WTC11 (cell line): ENCODE measurements around the gene TMEM255A. TPM values are rescaled to one million over a fixed set of nuclear protein-coding genes. Genes with fewer than 3 reads are reported as not detected.

ENCODE experiments used
- ATAC-seq: fragments of 200-7000 bp; cut with Tn5 transposase; 2 replicates; pipeline ENCODE4 v1.10.0; 2021; ENCODE audit warnings: mild to moderate bottlenecking, moderate library complexity
- CTCF ChIA-PET: fragments of 300-600 bp; sonication (Branson Sonifier 250); formaldehyde crosslinking; loops from one replicate; lab custom pipeline; 2021; ENCODE audit warnings: antibody characterized with exemption; lab: Charles Lee
- POLR2A ChIA-PET: fragments of 350-600 bp; sonication (Branson Sonifier 250); formaldehyde crosslinking; loops from one replicate; lab custom pipeline; 2021; ENCODE audit warnings: antibody characterized with exemption; lab: Charles Lee
- DNase-seq: peaks from one replicate; pipeline ENCODE4 v3.0.0; 2021; ENCODE audit warnings: low spot score
- H3K27ac Mint-ChIP-seq: 2 replicates; pipeline ENCODE4 v1.8.0; 2021; ENCODE audit warnings: mixed read lengths
- H3K27me3 Mint-ChIP-seq: 2 replicates; pipeline ENCODE4 v1.8.0; 2021; ENCODE audit warnings: low read depth, mild to moderate bottlenecking, moderate library complexity, mixed read lengths
- H3K36me3 Mint-ChIP-seq: 2 replicates; pipeline ENCODE4 v1.8.0; 2021; ENCODE audit warnings: mixed read lengths
- H3K4me1 Mint-ChIP-seq: 2 replicates; pipeline ENCODE4 v1.8.0; 2022; ENCODE audit warnings: mixed read lengths
- H3K4me3 Mint-ChIP-seq: 2 replicates; pipeline ENCODE4 v1.8.0; 2021; ENCODE audit warnings: mild to moderate bottlenecking, moderate library complexity, mixed read lengths
- H3K9me3 Mint-ChIP-seq: 2 replicates; pipeline ENCODE4 v1.8.0; 2021; ENCODE audit warnings: mixed read lengths
- CTCF ChIP-seq: fragments of 200-600 bp; IDR thresholded peaks from 2 replicates; pipeline ENCODE4 v1.8.0; 2022; ENCODE audit warnings: antibody characterized with exemption
- FOXP1 ChIP-seq: sonication (generic); formaldehyde crosslinking; IDR thresholded peaks from 2 replicates; pipeline ENCODE4 v1.8.0; 2022; ENCODE audit warnings: missing genetic modification reagents, mild to moderate bottlenecking, moderate library complexity, borderline replicate concordance
- GABPB1 ChIP-seq: sonication (generic); formaldehyde crosslinking; IDR thresholded peaks from 2 replicates; pipeline ENCODE4 v1.8.1; 2023; ENCODE audit warnings: mild to moderate bottlenecking, missing genetic modification reagents
- GTF2I ChIP-seq: fragments of 250-450 bp; sonication (Bioruptor Pico); conservative IDR thresholded peaks from 2 replicates; pipeline ENCODE4 v1.4.0; 2021; ENCODE audit warnings: mild to moderate bottlenecking
- IRF1 ChIP-seq: sonication (generic); formaldehyde crosslinking; IDR thresholded peaks from 2 replicates; pipeline ENCODE4 v1.8.0; 2023; ENCODE audit warnings: missing genetic modification reagents
- OVOL2 ChIP-seq: fragments of 250-450 bp; sonication (Bioruptor Pico); IDR thresholded peaks from 2 replicates; pipeline ENCODE4 v1.9.0; 2021; ENCODE audit warnings: mild to moderate bottlenecking, borderline replicate concordance
- SMAD3 ChIP-seq: sonication (generic); formaldehyde crosslinking; IDR thresholded peaks from 2 replicates; pipeline ENCODE4 v1.8.0; 2022; ENCODE audit warnings: missing genetic modification reagents, mild to moderate bottlenecking, borderline replicate concordance
- ZNF219 ChIP-seq: sonication (generic); formaldehyde crosslinking; IDR thresholded peaks from 2 replicates; pipeline ENCODE4 v1.8.0; 2023; ENCODE audit warnings: missing genetic modification reagents, mild to moderate bottlenecking, borderline replicate concordance
- total RNA-seq: library from RNA; stranded (reverse); gene quantifications from 3 replicates; pipeline ENCODE4 v1.2.3, GENCODE V29; 2021
- TF ChIP-seq, protein P1 (sequence below): fragments of 250-450 bp; sonication (Bioruptor Pico); IDR thresholded peaks from 2 replicates; pipeline ENCODE4 v1.9.0; 2021; ENCODE audit warnings: mild to moderate bottlenecking
- TF ChIP-seq, protein P2 (sequence below): fragments of 250-450 bp; sonication (Bioruptor Pico); IDR thresholded peaks from 2 replicates; pipeline ENCODE4 v1.9.0; 2021; ENCODE audit warnings: mild to moderate bottlenecking
- TF ChIP-seq, protein P3 (sequence below): fragments of 250-450 bp; sonication (Bioruptor Pico); IDR thresholded peaks from 2 replicates; pipeline ENCODE4 v1.8.0; 2021; ENCODE audit warnings: mild to moderate bottlenecking

TMEM255A gene
- total RNA-seq, 1 experiment from 2014 or later = 0.61 TPM

- TF ChIP-seq, protein P1, sequence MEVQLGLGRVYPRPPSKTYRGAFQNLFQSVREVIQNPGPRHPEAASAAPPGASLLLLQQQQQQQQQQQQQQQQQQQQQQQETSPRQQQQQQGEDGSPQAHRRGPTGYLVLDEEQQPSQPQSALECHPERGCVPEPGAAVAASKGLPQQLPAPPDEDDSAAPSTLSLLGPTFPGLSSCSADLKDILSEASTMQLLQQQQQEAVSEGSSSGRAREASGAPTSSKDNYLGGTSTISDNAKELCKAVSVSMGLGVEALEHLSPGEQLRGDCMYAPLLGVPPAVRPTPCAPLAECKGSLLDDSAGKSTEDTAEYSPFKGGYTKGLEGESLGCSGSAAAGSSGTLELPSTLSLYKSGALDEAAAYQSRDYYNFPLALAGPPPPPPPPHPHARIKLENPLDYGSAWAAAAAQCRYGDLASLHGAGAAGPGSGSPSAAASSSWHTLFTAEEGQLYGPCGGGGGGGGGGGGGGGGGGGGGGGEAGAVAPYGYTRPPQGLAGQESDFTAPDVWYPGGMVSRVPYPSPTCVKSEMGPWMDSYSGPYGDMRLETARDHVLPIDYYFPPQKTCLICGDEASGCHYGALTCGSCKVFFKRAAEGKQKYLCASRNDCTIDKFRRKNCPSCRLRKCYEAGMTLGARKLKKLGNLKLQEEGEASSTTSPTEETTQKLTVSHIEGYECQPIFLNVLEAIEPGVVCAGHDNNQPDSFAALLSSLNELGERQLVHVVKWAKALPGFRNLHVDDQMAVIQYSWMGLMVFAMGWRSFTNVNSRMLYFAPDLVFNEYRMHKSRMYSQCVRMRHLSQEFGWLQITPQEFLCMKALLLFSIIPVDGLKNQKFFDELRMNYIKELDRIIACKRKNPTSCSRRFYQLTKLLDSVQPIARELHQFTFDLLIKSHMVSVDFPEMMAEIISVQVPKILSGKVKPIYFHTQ = no peak
- TF ChIP-seq, protein P2, sequence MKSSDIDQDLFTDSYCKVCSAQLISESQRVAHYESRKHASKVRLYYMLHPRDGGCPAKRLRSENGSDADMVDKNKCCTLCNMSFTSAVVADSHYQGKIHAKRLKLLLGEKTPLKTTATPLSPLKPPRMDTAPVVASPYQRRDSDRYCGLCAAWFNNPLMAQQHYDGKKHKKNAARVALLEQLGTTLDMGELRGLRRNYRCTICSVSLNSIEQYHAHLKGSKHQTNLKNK (CRISPR knock-in tag) = no peak
- TF ChIP-seq, protein P3, sequence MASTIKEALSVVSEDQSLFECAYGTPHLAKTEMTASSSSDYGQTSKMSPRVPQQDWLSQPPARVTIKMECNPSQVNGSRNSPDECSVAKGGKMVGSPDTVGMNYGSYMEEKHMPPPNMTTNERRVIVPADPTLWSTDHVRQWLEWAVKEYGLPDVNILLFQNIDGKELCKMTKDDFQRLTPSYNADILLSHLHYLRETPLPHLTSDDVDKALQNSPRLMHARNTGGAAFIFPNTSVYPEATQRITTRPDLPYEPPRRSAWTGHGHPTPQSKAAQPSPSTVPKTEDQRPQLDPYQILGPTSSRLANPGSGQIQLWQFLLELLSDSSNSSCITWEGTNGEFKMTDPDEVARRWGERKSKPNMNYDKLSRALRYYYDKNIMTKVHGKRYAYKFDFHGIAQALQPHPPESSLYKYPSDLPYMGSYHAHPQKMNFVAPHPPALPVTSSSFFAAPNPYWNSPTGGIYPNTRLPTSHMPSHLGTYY (CRISPR knock-in tag) = no peak
- no peak for TF ChIP-seq SMAD3 (CRISPR knock-in tag)
- TF ChIP-seq OVOL2 = no peak
- no peak for TF ChIP-seq FOXP1
Observed at GRCh38 chrX:120223374-120223773, 87.9 kb downstream of the TMEM255A start (continued).

- Mint-ChIP-seq H3K27ac (no peak overlapping the region), H3K9me3 (no peaks in the 10 kb centered on the region), H3K4me1 (peaks cover 5% of the 10 kb centered on the region; the same call in 1 of the 2 replicates), H3K36me3 (no peaks in the 10 kb centered on the region), H3K27me3 (no peaks in the 10 kb centered on the region), H3K4me3 (no peak overlapping the region)
- ChIA-PET POLR2A (interaction anchor here (0.8 kb wide), 1 partner anchor 214 kb away, joined by 3 read pairs; no protein-coding TSS in a partner anchor), CTCF (interaction anchor here (0.6 to 2.0 kb wide), 31 partner anchors 9 to 325 kb away, joined by 3 to 16 read pairs (median 5); partner anchors contain the start of genes LAMP2, TMEM255A and ZBTB33)
- ATAC-seq = peak; percentile 95
- TF ChIP-seq ZNF219 (no peak), GABPB1 (CRISPR knock-in tag) (no peak), CTCF (peak; percentile 38; the same call in 1 of the 2 replicates), GTF2I (CRISPR knock-in tag) (no peak), IRF1 (CRISPR knock-in tag) (no peak)
- DNase-seq = peak; percentile 63
Observed at GRCh38 chrX:120213438-120214265, 97.6 kb downstream of the TMEM255A start.

Other genes starting within 250 kb of the TMEM255A start
- gene RHOXF2B, start 233.8 kb downstream of the TMEM255A start, total RNA-seq = 0.23 TPM in 1 of 3 replicates, not detected in the others
- gene RHOXF1, start 195.5 kb downstream of the TMEM255A start, total RNA-seq = not detected in 3 replicates
- 0.07 to 0.20 TPM in 2 of 3 replicates, not detected in the other for gene RHOXF2, start 152.8 kb downstream of the TMEM255A start, total RNA-seq
- 12.3 to 16.2 TPM (median 12.5 TPM) in 3 replicates for gene ZBTB33, start 60.6 kb downstream of the TMEM255A start, total RNA-seq
- not detected in 3 replicates for gene ATP1B4, start 50.6 kb upstream of the TMEM255A start, total RNA-seq
- gene LAMP2, start 157.8 kb upstream of the TMEM255A start, total RNA-seq = 28.8 to 33.8 TPM (median 31.2 TPM) in 3 replicates
- 38.9 to 42.3 TPM (median 42.3 TPM) in 3 replicates for gene CUL4B, start 249.5 kb upstream of the TMEM255A start, total RNA-seq